WI38 (cell line): ENCODE results near the gene YBX1.
A peak's percentile ranks its signal among the peaks of the same experiment; 100 is the strongest.
"Not testable (repeated sequence)": the region's sequence is repeated elsewhere in the genome, so short reads cannot be mapped to it uniquely, and the experiment has no call there.

Source experiments
- H3K4me3 ChIP-seq: 2 replicates; pipeline ENCODE4 v1.5.1; 2011; ENCODE audit warnings: low read depth, mild to moderate bottlenecking, control low read depth, low read length
- CTCF ChIP-seq: IDR thresholded peaks from 2 replicates; pipeline ENCODE4 v1.5.1; 2012; ENCODE audit warnings: low read depth, mild to moderate bottlenecking, control low read depth, low read length

YBX1 gene

GRCh38 chr1:42744148-42744413 lies 61.9 kb downstream of the YBX1 start:
- no peak for TF ChIP-seq CTCF
- no peak overlapping the region for H3K4me3 ChIP-seq

DNA sequence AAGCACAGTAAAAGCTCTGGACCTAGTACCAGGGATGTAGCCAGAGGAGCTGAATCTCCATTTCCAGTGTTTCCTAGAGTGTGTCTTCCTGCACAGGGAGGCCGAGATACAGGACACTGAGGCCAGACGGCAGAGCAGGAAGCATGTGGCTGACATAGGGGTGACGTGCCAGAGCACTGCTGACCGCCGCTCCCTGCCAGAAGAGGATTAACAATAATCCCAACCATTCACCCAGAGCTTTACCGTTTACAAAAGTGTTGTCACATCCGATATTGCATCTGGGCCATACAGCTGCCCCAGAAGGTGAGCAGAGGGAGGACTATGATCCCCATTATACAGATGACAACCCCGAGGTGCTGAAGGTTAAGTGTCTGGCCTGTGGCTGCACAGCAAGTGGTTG lies 63.6 kb downstream of the YBX1 start:
- no peak overlapping the region for H3K4me3 ChIP-seq
- TF ChIP-seq CTCF: no peak

DNA sequence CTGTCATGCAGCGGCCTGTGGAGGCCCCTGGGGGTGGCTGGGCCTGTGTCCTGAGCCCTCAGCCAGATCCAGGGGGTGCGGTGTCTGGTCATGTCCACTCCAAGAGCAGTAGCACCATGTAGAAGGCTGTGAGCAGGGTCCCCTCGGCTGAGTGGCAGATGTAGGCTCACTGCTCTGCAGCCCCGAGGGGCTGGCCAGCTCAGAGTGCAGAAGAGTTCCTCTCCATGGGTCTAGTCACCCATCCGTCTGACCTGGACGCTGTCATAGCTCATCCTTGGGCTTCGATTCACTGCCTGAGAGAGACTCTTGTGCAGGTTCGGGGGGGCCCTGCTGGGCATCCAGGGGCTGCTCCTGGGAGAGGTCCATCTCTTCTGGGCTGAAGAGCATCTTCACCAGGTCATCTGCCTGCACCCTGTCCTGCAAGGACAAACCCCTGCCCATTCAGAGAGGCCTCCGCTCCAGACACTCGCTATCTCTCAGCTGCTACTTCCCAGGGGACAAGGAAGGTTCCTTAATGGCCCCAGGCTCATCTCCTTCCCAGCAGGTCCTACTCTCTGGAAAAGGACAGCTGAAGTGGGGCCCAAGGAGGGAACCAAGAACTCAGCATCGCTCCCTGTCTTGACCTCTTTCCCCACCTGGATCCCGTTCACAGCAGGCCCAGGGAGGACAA lies 64.4 kb downstream of the YBX1 start:
- no peak for TF ChIP-seq CTCF
- no peak overlapping the region for H3K4me3 ChIP-seq

GRCh38 chr1:42747125-42747524 lies 64.9 kb downstream of the YBX1 start:
- TF ChIP-seq CTCF: peak; percentile 62
- no peak overlapping the region for H3K4me3 ChIP-seq

DNA sequence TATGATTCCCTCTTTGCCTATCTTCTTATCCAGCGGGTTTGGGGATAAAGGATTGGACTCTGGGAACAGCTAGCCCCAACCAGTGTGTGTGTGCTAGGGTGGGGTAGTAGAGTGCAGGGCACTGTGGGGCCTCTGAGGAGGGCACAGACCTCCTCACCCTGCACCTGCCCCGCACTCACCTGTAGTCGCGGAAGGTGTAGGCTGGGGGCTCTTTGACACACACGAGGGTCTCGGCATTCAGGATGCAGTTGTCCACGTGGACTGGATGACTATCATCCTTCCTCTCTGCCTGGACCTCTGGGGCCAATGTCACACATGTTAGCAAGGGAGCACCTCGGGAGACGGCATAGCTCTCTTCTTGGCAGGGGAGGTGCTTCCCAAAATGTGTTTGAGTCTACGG lies 65.8 kb downstream of the YBX1 start:
- no peak for TF ChIP-seq CTCF
- H3K4me3 ChIP-seq: no peak overlapping the region

DNA sequence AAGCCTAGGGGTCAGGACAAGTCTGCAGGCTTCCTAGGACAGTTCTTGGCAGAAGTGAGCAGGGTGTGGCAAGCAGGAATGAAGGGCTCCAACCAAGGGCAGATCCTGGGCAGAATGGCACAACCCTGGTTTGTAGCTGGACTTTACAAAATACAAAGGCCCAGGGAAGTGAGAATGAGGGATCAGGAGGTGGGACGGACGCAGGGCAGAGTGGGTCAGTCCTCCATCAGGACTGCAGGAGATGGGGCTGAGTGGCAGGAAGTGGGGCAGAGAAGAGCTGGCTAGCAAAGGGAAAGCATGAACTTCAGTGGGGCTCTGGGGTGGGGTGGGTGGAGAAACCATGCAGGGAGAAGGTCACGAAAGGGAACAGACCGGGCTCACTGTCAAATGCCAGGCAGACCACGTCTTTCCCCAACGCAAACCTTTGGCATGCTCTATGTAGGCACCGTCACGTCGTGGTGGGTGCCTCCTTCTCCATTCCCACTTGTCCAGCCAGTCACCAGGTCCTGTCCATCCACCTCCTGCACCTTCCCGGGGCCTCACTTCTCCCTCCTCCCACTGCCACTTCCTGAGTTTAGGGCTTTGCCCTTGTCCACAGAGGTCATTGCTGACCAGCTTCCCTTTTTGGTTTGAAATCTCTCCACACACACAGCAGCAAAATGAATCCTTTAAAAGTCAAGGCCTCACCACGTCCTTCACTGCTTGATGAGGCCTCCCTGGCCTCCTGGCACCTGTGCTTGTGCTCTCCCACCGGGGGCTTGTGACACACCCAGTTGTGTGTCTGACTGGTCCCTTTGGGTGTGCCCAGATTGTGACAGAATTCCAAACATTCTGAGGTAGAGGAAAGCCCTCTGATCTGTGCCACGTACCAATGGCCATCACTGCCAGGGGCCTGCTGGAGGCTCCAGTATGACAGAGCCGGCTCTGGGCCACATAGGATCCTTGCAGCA lies 66.5 kb downstream of the YBX1 start:
- no peak for TF ChIP-seq CTCF

DNA sequence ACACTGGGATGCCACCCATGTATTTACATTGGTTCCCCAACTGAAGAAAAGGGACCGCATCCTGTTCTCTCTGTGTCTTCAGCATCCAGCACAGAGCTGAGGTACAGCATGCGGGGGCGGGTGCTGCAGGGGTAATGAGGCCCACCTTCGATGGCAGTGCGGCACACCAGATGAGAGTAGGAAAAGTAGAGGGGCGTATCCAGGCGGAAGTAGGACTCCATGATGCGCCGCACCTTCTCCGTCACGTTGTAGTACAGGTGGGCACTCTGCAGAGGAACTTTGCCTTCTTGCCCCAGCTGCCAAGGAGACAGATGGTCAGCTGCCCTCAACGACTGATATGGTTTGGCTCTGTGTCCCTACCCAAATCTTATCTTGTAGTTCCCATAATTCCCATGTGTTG lies 67.8 kb downstream of the YBX1 start:
- H3K4me3 ChIP-seq: no peak overlapping the region
- TF ChIP-seq CTCF: no peak

More for the DNA sequence above, 66.5 kb downstream of the YBX1 start:
- H3K4me3 ChIP-seq: no peak overlapping the region

DNA sequence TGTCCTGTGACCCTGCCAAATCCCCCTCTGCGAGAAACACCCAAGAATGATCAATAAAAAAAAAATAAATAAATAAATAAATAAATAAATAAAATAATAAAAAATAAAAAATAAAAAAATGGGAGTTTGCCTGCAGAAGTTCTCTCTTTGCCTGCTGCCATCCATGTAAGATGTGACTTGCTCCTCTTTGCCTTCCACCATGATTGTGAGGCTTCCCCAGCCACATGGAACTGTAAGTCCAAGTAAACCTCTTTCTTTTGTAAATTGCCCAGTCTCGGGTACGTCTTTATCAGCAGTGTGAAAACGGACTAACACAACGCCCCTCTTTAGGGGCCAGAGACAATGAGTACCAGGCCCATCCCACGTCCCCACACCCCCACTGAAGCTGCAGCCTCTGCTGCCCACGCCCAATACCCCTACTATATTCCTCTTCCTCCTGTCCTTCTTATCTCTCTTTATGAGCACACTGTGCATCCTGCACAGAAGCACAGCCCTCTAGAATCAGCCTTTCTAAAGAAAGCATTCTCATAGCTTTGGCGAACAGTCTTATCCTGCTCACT lies 69.4 kb downstream of the YBX1 start:
- H3K4me3 ChIP-seq: not testable (repeated sequence)
